ENCODE measurements around the gene DENND5B.

DNA sequence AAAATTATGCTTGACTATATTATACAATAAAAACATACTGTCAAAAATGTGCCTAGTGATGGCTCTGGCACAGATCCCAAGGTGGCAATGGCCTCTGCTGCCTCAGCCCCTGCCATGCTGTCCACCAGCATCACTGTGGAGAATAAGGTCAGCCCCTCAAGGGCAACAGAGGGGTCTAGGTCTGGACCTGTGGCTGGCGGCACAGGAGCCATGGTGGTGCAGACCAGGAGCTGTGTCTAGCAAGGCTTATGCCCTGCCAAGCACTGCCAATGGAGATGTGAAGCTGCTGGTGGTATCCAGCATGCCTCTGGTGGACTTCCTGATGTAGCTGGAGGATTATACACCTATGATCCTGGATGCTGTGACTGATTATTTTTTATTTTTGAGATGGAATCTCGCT, 125.9 kb downstream of the DENND5B start:
- TF ChIP-seq ZNF670 (tag by site-specific recombination; IDR thresholded peaks at IDR 0.05; ENCODE audit: low read depth): no peak
- no peak for TF ChIP-seq SP2 (tag by site-specific recombination; IDR thresholded peaks at IDR 0.05)

Data from HEK293 (cell line).